ENCODE results near the gene RYR2. TPM values are rescaled to one million over a fixed set of nuclear protein-coding genes. Genes with fewer than 3 reads are reported as not detected.

Gene RYR2
- total and polyA plus RNA-seq, 9 of the 15 experiments (the other 6 are each of a cell fraction or from before 2014, with no cell fraction given), result 0.03 to 0.42 (median 0.14) TPM

DNA sequence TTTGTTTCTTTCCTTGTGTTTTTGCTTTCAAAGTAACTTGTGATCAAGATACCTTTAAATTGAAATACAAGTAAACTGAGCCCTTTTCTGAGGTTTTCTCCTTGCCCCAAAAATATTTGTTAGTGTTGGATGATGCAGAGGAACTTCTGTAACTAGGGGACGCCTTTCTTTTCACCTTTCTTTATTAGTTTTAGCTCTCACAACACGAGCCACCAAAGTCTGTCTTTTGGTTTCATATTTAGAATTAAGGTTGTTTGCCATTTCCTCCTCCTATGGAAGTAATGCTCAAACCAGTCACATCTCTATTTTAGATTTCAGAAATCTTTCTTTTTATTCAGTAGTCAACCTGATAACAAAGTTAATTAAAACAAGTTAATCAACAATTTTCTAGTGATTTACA lies 727.9 kb downstream of the RYR2 start:
- Histone ChIP-seq H3K4me3 (no peak overlapping the region), H3K4me2 (ENCODE audit: insufficient read depth, low read length) (no peak overlapping the region), H3K9me3 (replicated peaks; ENCODE audit: control insufficient read depth, insufficient read depth, low read depth, low read length) (0 out of 2 replicates have a peak, but pooled peaks cover 3% of the 10 kb centered on the region), H2AFZ (ENCODE audit: low read depth, low read length) (no peak overlapping the region), H3K9me1 (ENCODE audit: control insufficient read depth, insufficient read depth, low read length) (no peaks in the 10 kb centered on the region), H4K20me1 (replicated peaks; ENCODE audit: control insufficient read depth, insufficient read depth, low read length) (no peaks in the 10 kb centered on the region), H3K79me2 (ENCODE audit: control insufficient read depth, insufficient read depth, low read length) (no peaks in the 10 kb centered on the region), H3K36me3 (ENCODE audit: control insufficient read depth, insufficient read depth, low read length) (no peaks in the 10 kb centered on the region), H3K4me1 (replicated peaks in 1 of 2; ENCODE audit: control insufficient read depth in 2 of 2, insufficient read depth in 2 of 2, low read length in 2 of 2) (no peaks in the 10 kb centered on the region), H3K27me3 (ENCODE audit: control insufficient read depth in 2 of 2, insufficient read depth in 2 of 2, low read length in 2 of 2) (no peaks in the 10 kb centered on the region), H3K27ac (ENCODE audit: extremely low read depth, low read depth, low read length) (no peak overlapping the region), H3K9ac (ENCODE audit: insufficient read depth in 1 of 2, low read depth in 2 of 2, low read length in 2 of 2) (no peak overlapping the region)
- POLR2A ChIA-PET, result no interaction called here
- in situ Hi-C loops (cut with MboI) (no loop called here), intact Hi-C loops (cut with micrococcal nuclease) (no loop called here)
- BruUV-seq (replicated peaks), result no TSS peak
- no peak for DNase-seq (ENCODE audit: extremely low read depth in 1 of 4, low spot score in 3 of 4)
- CTCF ChIA-PET (ENCODE audit: low intra/inter-chr PET ratio), result no interaction called here
- no peak for FAIRE-seq
- no peak for ATAC-seq
- WGBS (ENCODE audit: insufficient coverage, low coverage, missing lambda C conversion rate), result 0% methylated on average over 2 of the region's 2 CpGs
- no peak for TF ChIP-seq ESRRA (IDR thresholded peaks at IDR 0.05; ENCODE audit: borderline replicate concordance, low read depth)
- no peak for TF ChIP-seq THRAP3 (IDR thresholded peaks at IDR 0.05; ENCODE audit: borderline replicate concordance)
- no peak for TF ChIP-seq PRPF4 (IDR thresholded peaks at IDR 0.05; ENCODE audit: insufficient read depth, low read depth, low read length, poor library complexity, severe bottlenecking)
- TF ChIP-seq NUFIP1 (IDR thresholded peaks at IDR 0.05; ENCODE audit: partially characterized antibody), result no peak
- TF ChIP-seq BRCA1 (IDR thresholded peaks at IDR 0.05), result no peak
- no peak for TF ChIP-seq BRCA1 (CRISPR knock-in tag; IDR thresholded peaks at IDR 0.05)
- no peak for TF ChIP-seq E2F3 (CRISPR knock-in tag; IDR thresholded peaks at IDR 0.05)
- TF ChIP-seq, protein P1, sequence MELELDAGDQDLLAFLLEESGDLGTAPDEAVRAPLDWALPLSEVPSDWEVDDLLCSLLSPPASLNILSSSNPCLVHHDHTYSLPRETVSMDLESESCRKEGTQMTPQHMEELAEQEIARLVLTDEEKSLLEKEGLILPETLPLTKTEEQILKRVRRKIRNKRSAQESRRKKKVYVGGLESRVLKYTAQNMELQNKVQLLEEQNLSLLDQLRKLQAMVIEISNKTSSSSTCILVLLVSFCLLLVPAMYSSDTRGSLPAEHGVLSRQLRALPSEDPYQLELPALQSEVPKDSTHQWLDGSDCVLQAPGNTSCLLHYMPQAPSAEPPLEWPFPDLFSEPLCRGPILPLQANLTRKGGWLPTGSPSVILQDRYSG (tag; conservative IDR thresholded peaks at IDR 0.05; ENCODE audit: low read depth), result no peak
- TF ChIP-seq ZNF644 (tag; IDR thresholded peaks at IDR 0.05; ENCODE audit: low read depth), result no peak
- TF ChIP-seq, protein P2, sequence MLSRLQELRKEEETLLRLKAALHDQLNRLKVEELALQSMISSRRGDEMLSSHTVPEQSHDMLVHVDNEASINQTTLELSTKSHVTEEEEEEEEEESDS (CRISPR knock-in tag; IDR thresholded peaks at IDR 0.05), result no peak
- TF ChIP-seq, protein P3, sequence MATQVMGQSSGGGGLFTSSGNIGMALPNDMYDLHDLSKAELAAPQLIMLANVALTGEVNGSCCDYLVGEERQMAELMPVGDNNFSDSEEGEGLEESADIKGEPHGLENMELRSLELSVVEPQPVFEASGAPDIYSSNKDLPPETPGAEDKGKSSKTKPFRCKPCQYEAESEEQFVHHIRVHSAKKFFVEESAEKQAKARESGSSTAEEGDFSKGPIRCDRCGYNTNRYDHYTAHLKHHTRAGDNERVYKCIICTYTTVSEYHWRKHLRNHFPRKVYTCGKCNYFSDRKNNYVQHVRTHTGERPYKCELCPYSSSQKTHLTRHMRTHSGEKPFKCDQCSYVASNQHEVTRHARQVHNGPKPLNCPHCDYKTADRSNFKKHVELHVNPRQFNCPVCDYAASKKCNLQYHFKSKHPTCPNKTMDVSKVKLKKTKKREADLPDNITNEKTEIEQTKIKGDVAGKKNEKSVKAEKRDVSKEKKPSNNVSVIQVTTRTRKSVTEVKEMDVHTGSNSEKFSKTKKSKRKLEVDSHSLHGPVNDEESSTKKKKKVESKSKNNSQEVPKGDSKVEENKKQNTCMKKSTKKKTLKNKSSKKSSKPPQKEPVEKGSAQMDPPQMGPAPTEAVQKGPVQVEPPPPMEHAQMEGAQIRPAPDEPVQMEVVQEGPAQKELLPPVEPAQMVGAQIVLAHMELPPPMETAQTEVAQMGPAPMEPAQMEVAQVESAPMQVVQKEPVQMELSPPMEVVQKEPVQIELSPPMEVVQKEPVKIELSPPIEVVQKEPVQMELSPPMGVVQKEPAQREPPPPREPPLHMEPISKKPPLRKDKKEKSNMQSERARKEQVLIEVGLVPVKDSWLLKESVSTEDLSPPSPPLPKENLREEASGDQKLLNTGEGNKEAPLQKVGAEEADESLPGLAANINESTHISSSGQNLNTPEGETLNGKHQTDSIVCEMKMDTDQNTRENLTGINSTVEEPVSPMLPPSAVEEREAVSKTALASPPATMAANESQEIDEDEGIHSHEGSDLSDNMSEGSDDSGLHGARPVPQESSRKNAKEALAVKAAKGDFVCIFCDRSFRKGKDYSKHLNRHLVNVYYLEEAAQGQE (IDR thresholded peaks at IDR 0.05; ENCODE audit: borderline replicate concordance), result no peak
- TF ChIP-seq, protein P3 (CRISPR knock-in tag; IDR thresholded peaks at IDR 0.05; ENCODE audit: low read depth), result no peak
- no peak for TF ChIP-seq FOXJ2 (tag; IDR thresholded peaks at IDR 0.05)
- TF ChIP-seq, protein P4, sequence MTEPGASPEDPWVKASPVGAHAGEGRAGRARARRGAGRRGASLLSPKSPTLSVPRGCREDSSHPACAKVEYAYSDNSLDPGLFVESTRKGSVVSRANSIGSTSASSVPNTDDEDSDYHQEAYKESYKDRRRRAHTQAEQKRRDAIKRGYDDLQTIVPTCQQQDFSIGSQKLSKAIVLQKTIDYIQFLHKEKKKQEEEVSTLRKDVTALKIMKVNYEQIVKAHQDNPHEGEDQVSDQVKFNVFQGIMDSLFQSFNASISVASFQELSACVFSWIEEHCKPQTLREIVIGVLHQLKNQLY (CRISPR knock-in tag; conservative IDR thresholded peaks at IDR 0.05), result no peak
